ENCODE measurements around the gene VAPA.

The VAPA gene

GRCh38 chr18:9915291-9916076 lies 1.7 kb downstream of the VAPA start:
- DNase-seq (ENCODE audit: low read depth): no peak

- no peak for DNase-seq (ENCODE audit: low read depth)
Measured at GRCh38 chr18:9916077-9916639, 2.3 kb downstream of the VAPA start.

- no peak for DNase-seq (ENCODE audit: low read depth)
Measured at GRCh38 chr18:9916808-9917207, 3.0 kb downstream of the VAPA start.

- no peak for DNase-seq (ENCODE audit: low read depth)
Measured at GRCh38 chr18:9918016-9918680, 4.3 kb downstream of the VAPA start.

GRCh38 chr18:9919564-9920232 lies 5.9 kb downstream of the VAPA start:
- DNase-seq (ENCODE audit: low read depth): no peak

- no peak for DNase-seq (ENCODE audit: low read depth)
Measured at GRCh38 chr18:9922592-9923311, 8.9 kb downstream of the VAPA start.

GRCh38 chr18:9924371-9924943 lies 10.6 kb downstream of the VAPA start:
- no peak for DNase-seq (ENCODE audit: low read depth)

- no peak for DNase-seq (ENCODE audit: low read depth)
Measured at GRCh38 chr18:9925369-9925768, 11.6 kb downstream of the VAPA start.

GRCh38 chr18:9925795-9926194 lies 12.0 kb downstream of the VAPA start:
- DNase-seq (ENCODE audit: low read depth): no peak

GRCh38 chr18:9926223-9926894 lies 12.5 kb downstream of the VAPA start:
- DNase-seq (ENCODE audit: low read depth): no peak

- no peak for DNase-seq (ENCODE audit: low read depth)
Measured at GRCh38 chr18:9926977-9927376, 13.2 kb downstream of the VAPA start.

GRCh38 chr18:9927392-9928063 lies 13.7 kb downstream of the VAPA start:
- DNase-seq (ENCODE audit: low read depth): no peak

GRCh38 chr18:9928646-9929259 lies 14.9 kb downstream of the VAPA start:
- no peak for DNase-seq (ENCODE audit: low read depth)

GRCh38 chr18:9930299-9930884 lies 16.6 kb downstream of the VAPA start:
- DNase-seq (ENCODE audit: low read depth): no peak

GRCh38 chr18:9931146-9931545 lies 17.3 kb downstream of the VAPA start:
- no peak for DNase-seq (ENCODE audit: low read depth)

- DNase-seq (ENCODE audit: low read depth): no peak
Measured at GRCh38 chr18:9931678-9932077, 17.9 kb downstream of the VAPA start.

GRCh38 chr18:9933865-9934264 lies 20.0 kb downstream of the VAPA start:
- no peak for DNase-seq (ENCODE audit: low read depth)

GRCh38 chr18:9934274-9934673 lies 20.5 kb downstream of the VAPA start:
- DNase-seq (ENCODE audit: low read depth): no peak

GRCh38 chr18:9941103-9941502 lies 27.3 kb downstream of the VAPA start:
- DNase-seq (ENCODE audit: low read depth): no peak

GRCh38 chr18:9941660-9942059 lies 27.8 kb downstream of the VAPA start:
- DNase-seq (ENCODE audit: low read depth): no peak
